IMR-90 (cell line): ENCODE results near the gene HS3ST5. TPM values are rescaled to one million over a fixed set of nuclear protein-coding genes. Genes with fewer than 3 reads are reported as not detected.

ENCODE experiments used
- ATAC-seq: fragments of 200-7000 bp; cut with Tn5 transposase; 2 replicates; pipeline ENCODE4 v1.9.1; 2020; ENCODE audit warnings: low read depth, mild to moderate bottlenecking, moderate library complexity
- BruUV-seq: library from RNA; stranded (reverse); fragments of 400-500 nt; replicated peaks from 2 replicates; lab custom pipeline; 2021; lab: Mats Ljungman, UMichigan
- CTCF ChIA-PET: fragments of 300-600 bp; formaldehyde crosslinking; extraction: SDS; loops from one replicate; lab custom pipeline; 2021; ENCODE audit warnings: antibody characterized with exemption; lab: Yijun Ruan, JAX
- POLR2A ChIA-PET: fragments of 300-600 bp; sonication (Branson Sonifier 250); formaldehyde crosslinking; loops from one replicate; lab custom pipeline; 2022; ENCODE audit warnings: antibody characterized with exemption; ENCODE audit not compliant: unreplicated experiment; lab: Charles Lee
- DNase-seq: peaks from one replicate; pipeline ENCODE4 v3.0.0; 2013
- H2AFZ ChIP-seq: replicated peaks from 2 replicates; pipeline ENCODE3; 2013; ENCODE audit warnings: low read length, mild to moderate bottlenecking; ENCODE audit not compliant: poor library complexity
- H2AK5ac ChIP-seq: 2 replicates; pipeline ENCODE4 v1.6.1; 2013; ENCODE audit warnings: low read depth, low read length, inconsistent platforms
- H2AK9ac ChIP-seq: replicated peaks from 2 replicates; pipeline ENCODE3; 2013; ENCODE audit warnings: mild to moderate bottlenecking, low read depth, low read length, moderate library complexity; ENCODE audit not compliant: poor library complexity
- H2BK120ac ChIP-seq: 2 replicates; pipeline ENCODE4 v1.6.1; 2013; ENCODE audit warnings: low read depth, low read length, inconsistent platforms
- H2BK15ac ChIP-seq: 3 replicates; pipeline ENCODE4 v1.6.1; 2013; ENCODE audit warnings: low read depth, low read length, inconsistent platforms
- H2BK20ac ChIP-seq: 2 replicates; pipeline ENCODE4 v1.6.1; 2013; ENCODE audit warnings: low read depth, mild to moderate bottlenecking, inconsistent platforms, low read length, moderate library complexity
- H2BK5ac ChIP-seq: 2 replicates; pipeline ENCODE4 v1.6.1; 2013; ENCODE audit warnings: mild to moderate bottlenecking, low read depth, low read length, inconsistent platforms; ENCODE audit not compliant: poor library complexity, severe bottlenecking
- H3K14ac ChIP-seq: replicated peaks from 2 replicates; pipeline ENCODE4 v1.6.1; 2013; ENCODE audit warnings: low read depth, low read length, inconsistent platforms
- H3K18ac ChIP-seq: 2 replicates; pipeline ENCODE4 v1.6.1; 2013; ENCODE audit warnings: low read depth, low read length, control low read depth
- H3K23ac ChIP-seq: 2 replicates; pipeline ENCODE4 v1.6.1; 2013; ENCODE audit warnings: low read depth, low read length, inconsistent platforms
- H3K27ac ChIP-seq: 2 replicates; pipeline ENCODE4 v1.5.1; 2013; ENCODE audit warnings: mild to moderate bottlenecking, control low read depth, low read length; ENCODE audit not compliant: insufficient read depth
- H3K27me3 ChIP-seq: 2 replicates; pipeline ENCODE4 v1.6.1; 2013; ENCODE audit warnings: low read length; ENCODE audit not compliant: control insufficient read depth, insufficient read depth
- H3K36me3 ChIP-seq: 2 replicates; pipeline ENCODE4 v1.6.1; 2013; ENCODE audit warnings: low read length, mixed read lengths; ENCODE audit not compliant: control insufficient read depth, insufficient read depth
- H3K4ac ChIP-seq: 2 replicates; pipeline ENCODE4 v1.6.1; 2013; ENCODE audit warnings: low read depth, low read length, inconsistent platforms
- H3K4me1 ChIP-seq: 2 replicates; pipeline ENCODE4 v1.6.1; 2013; ENCODE audit warnings: low read length, mixed read lengths; ENCODE audit not compliant: control insufficient read depth, insufficient read depth
- H3K4me2 ChIP-seq: 2 replicates; pipeline ENCODE4 v1.6.1; 2013; ENCODE audit warnings: low read depth, mild to moderate bottlenecking, control low read depth, low read length, moderate library complexity
- H3K4me3 ChIP-seq: 2 replicates; pipeline ENCODE4 v1.5.1; 2013; ENCODE audit warnings: low read depth, mild to moderate bottlenecking, control low read depth, low read length, moderate library complexity; ENCODE audit not compliant: insufficient read depth
- H3K56ac ChIP-seq: 2 replicates; pipeline ENCODE4 v1.6.1; 2013; ENCODE audit warnings: low read length, inconsistent platforms; ENCODE audit not compliant: insufficient read depth; ENCODE audit errors: extremely low read depth
- H3K79me1 ChIP-seq, 2 experiments: 2 replicates each; pipeline ENCODE4 v1.6.1; 2013; ENCODE audit warnings: low read length in 2 of 2, inconsistent platforms in 1 of 2, low read depth in 1 of 2
- H3K9ac ChIP-seq: 2 replicates; pipeline ENCODE4 v1.6.1; 2013; ENCODE audit warnings: low read depth, low read length, control low read depth
- H3K9me1 ChIP-seq: 2 replicates; pipeline ENCODE4 v1.6.1; 2013; ENCODE audit warnings: low read length, inconsistent platforms; ENCODE audit not compliant: insufficient read depth
- H3K9me3 ChIP-seq: 2 replicates; pipeline ENCODE4 v1.6.1; 2013; ENCODE audit warnings: low read length; ENCODE audit not compliant: control insufficient read depth, insufficient read depth
- H4K20me1 ChIP-seq: 2 replicates; pipeline ENCODE4 v1.6.1; 2013; ENCODE audit warnings: low read length, inconsistent platforms; ENCODE audit not compliant: insufficient read depth
- H4K5ac ChIP-seq: 2 replicates; pipeline ENCODE4 v1.6.1; 2013; ENCODE audit warnings: mild to moderate bottlenecking, low read depth, low read length, control low read depth
- H4K8ac ChIP-seq, 2 experiments: 2 replicates each; pipeline ENCODE4 v1.6.1; 2013; ENCODE audit warnings: low read depth in 2 of 2, low read length in 2 of 2, control low read depth in 1 of 2, inconsistent platforms in 1 of 2
- H4K91ac ChIP-seq: 2 replicates; pipeline ENCODE4 v1.6.1; 2013; ENCODE audit warnings: low read depth, low read length, inconsistent platforms; ENCODE audit not compliant: insufficient read depth
- BHLHE40 ChIP-seq: fragments of 150-350 bp; IDR thresholded peaks from 2 replicates; pipeline ENCODE4 v1.6.1; 2016; ENCODE audit warnings: mild to moderate bottlenecking, low read depth, low read length
- CEBPB ChIP-seq: IDR thresholded peaks from 2 replicates; pipeline ENCODE4 v1.6.1; 2012; ENCODE audit warnings: low read depth, low read length, improper control_type of control experiment
- CHD1 ChIP-seq: IDR thresholded peaks from 2 replicates; pipeline ENCODE4 v1.6.1; 2012; ENCODE audit warnings: low read depth, low read length, improper control_type of control experiment
- MAFK ChIP-seq: IDR thresholded peaks from 2 replicates; pipeline ENCODE4 v1.6.1; 2012; ENCODE audit warnings: low read depth, low read length, improper control_type of control experiment
- RAD21 ChIP-seq: IDR thresholded peaks from 2 replicates; pipeline ENCODE4 v1.6.1; 2012; ENCODE audit warnings: low read length, improper control_type of control experiment
- RCOR1 ChIP-seq: IDR thresholded peaks from 2 replicates; pipeline ENCODE4 v1.6.1; 2012; ENCODE audit warnings: mild to moderate bottlenecking, low read length, improper control_type of control experiment; ENCODE audit not compliant: insufficient replicate concordance
- SMC3 ChIP-seq: fragments of 150-350 bp; IDR thresholded peaks from 2 replicates; pipeline ENCODE4 v1.6.1; 2016; ENCODE audit warnings: low read depth, mild to moderate bottlenecking, antibody characterized with exemption, low read length, moderate library complexity
- dilution Hi-C: fragments of 300-500 bp; cut with HindIII; formaldehyde crosslinking; loops from one replicate; pipeline ENCODE4 v1.14.3; 2018; ENCODE audit warnings: low sequenced_read_pairs; ENCODE audit not compliant: unreplicated experiment
- in situ Hi-C: fragments of 300-500 bp; cut with MboI; formaldehyde crosslinking; loops from 3 replicates; pipeline ENCODE4 v1.14.3; 2019; ENCODE audit warnings: low sequenced_read_pairs, inconsistent platforms, mixed read lengths
- intact Hi-C: fragments of 100-400 bp; cut with micrococcal nuclease; formaldehyde crosslinking; loops from 2 replicates; pipeline ENCODE4 v1.10.0; 2022
- polyA plus RNA-seq, 3 experiments: library from polyadenylated mRNA; depleted of rRNA; stranded (reverse); fragments of >200 nt; gene quantifications; 2 replicates each; pipeline ENCODE4 v1.2.3, GENCODE V29; 2012; ENCODE audit warnings: low replicate concordance in 1 of 3
- total RNA-seq: library from RNA; depleted of rRNA; stranded (reverse); fragments of >200 nt; gene quantifications from 2 replicates; pipeline ENCODE4 v1.2.3, GENCODE V29; 2012
- TF ChIP-seq, protein P1 (sequence below): fragments of 150-350 bp; IDR thresholded peaks from 2 replicates; pipeline ENCODE4 v1.6.1; 2017; ENCODE audit warnings: mild to moderate bottlenecking, antibody characterized with exemption, low read length, low read depth

HS3ST5 gene
- total and polyA plus RNA-seq, 2 of the 4 experiments (the other 2 are of a cell fraction), result not detected

DNA sequence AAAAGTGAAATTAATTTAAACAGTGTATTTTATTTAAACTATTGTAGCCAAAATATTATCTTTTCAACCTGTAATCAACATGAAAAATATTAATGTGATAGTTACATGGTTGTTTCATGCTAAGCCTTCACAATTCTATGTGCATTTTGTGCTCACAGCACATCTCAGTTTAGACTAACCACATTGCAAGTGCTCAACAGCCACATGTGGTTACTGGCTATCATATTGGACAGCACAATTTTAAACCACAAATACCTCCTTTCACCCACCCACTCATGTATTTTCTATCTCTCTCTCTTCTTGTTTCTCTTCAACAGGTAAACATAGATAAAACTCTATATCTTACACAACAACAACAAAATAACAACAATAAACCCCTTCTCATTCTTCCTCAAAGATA, 12.5 kb upstream of the HS3ST5 start:
- no peak overlapping the region for H3K4me2 ChIP-seq
- H3K27me3 ChIP-seq, result no peaks in the 10 kb centered on the region
- DNase-seq, result no peak
- H2AK5ac ChIP-seq, result no peak overlapping the region
- dilution Hi-C loops (no loop called here), in situ Hi-C loops (no loop called here), intact Hi-C loops (no loop called here)
- H4K91ac ChIP-seq, result no peak overlapping the region
- H3K4me1 ChIP-seq, result no peaks in the 10 kb centered on the region
- H3K23ac ChIP-seq, result no peak overlapping the region
- H3K4ac ChIP-seq, result no peak overlapping the region
- H2AK9ac ChIP-seq, result no peak overlapping the region
- H2AFZ ChIP-seq, result no peak overlapping the region
- H4K5ac ChIP-seq, result no peak overlapping the region
- no peaks in the 10 kb centered on the region for H3K79me1 ChIP-seq
- H3K9me3 ChIP-seq, result no peaks in the 10 kb centered on the region
- H3K56ac ChIP-seq, result no peak overlapping the region
- H3K9me1 ChIP-seq, result no peaks in the 10 kb centered on the region
- no peak overlapping the region for H4K8ac ChIP-seq
- H3K9ac ChIP-seq, result no peak overlapping the region
- H4K20me1 ChIP-seq, result no peaks in the 10 kb centered on the region
- H2BK5ac ChIP-seq, result no peak overlapping the region
- no peak for ATAC-seq
- no TSS peak for BruUV-seq
- H2BK15ac ChIP-seq, result no peak overlapping the region
- TF ChIP-seq, protein P1, sequence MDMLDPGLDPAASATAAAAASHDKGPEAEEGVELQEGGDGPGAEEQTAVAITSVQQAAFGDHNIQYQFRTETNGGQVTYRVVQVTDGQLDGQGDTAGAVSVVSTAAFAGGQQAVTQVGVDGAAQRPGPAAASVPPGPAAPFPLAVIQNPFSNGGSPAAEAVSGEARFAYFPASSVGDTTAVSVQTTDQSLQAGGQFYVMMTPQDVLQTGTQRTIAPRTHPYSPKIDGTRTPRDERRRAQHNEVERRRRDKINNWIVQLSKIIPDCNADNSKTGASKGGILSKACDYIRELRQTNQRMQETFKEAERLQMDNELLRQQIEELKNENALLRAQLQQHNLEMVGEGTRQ, result no peak
- TF ChIP-seq RCOR1 (no peak), CEBPB (no peak), MAFK (no peak), SMC3 (no peak), CHD1 (no peak), BHLHE40 (no peak), RAD21 (no peak)
- no peak overlapping the region for H3K4me3 ChIP-seq
- H2BK20ac ChIP-seq, result no peak overlapping the region
- H3K36me3 ChIP-seq, result no peaks in the 10 kb centered on the region
- no peak overlapping the region for H3K14ac ChIP-seq
- ChIA-PET POLR2A (no interaction called here), CTCF (no interaction called here)
- no peak overlapping the region for H3K18ac ChIP-seq
- H3K27ac ChIP-seq, result no peak overlapping the region
- no peak overlapping the region for H2BK120ac ChIP-seq
